GM19467 (cell line): ENCODE measurements around the gene AHNAK.
"Not testable (repeated sequence)": the region's sequence is repeated elsewhere in the genome, so short reads cannot be mapped to it uniquely, and the experiment has no call there.

Source experiments
- ATAC-seq: cut with Tn5 transposase; IDR thresholded peaks from one replicate; pipeline ENCODE4 v1.9.1; 2021; ENCODE audit warnings: mild to moderate bottlenecking, moderate library complexity; ENCODE audit not compliant: unreplicated experiment

Gene AHNAK

GRCh38 chr11:62534779-62535545 is 11.6 kb downstream of the AHNAK start:
- ATAC-seq, result no peak

DNA sequence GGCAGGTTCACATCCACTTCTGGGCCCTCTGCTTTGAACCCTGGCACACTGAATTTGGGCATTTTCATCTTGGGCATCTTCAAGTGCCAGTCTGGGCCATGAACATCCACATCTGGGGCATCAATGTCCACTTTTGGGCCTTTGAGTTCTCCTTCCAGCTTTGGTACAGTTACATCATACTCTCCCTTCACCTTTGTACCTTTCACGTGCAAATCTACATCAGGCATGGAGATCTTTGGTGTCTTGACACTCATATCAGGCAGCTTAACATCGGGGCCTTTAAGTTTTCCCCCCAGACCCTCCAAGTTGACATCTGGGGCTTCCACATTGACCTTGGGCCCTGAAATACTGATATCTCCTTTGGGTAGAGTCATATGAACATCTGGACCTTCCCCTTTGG is 14.5 kb downstream of the AHNAK start:
- no peak for ATAC-seq

DNA sequence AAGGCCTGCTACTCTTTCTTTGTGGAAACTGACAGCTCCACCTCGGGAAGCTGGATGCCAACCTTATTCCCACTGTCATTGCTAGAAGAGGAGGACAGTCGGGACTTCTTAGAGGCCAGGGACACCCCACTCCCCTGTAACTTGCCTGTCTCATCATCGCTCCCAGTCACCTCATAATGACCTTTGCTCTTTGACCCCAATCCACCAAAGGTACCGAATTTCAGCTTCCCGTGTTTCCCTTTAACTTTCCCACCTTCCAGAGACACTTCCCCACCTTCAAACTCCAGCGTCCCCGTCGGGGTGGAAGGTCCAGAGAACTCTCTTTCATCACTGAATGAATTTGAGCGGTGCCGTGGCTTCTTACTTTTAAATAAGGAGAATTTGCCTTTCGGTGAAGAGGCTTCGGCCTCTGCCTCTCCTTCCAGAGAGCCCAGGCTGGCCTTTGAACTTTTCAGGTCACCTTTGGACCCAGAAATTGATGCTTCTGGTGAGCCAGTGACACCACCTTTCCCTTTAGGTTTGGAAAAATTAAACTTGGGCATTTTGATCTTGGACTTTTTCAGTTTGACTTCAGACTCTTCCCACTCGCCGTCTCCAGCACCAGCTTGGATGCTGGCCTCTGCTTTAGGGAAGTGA is 29.8 kb downstream of the AHNAK start:
- ATAC-seq, result no peak

DNA sequence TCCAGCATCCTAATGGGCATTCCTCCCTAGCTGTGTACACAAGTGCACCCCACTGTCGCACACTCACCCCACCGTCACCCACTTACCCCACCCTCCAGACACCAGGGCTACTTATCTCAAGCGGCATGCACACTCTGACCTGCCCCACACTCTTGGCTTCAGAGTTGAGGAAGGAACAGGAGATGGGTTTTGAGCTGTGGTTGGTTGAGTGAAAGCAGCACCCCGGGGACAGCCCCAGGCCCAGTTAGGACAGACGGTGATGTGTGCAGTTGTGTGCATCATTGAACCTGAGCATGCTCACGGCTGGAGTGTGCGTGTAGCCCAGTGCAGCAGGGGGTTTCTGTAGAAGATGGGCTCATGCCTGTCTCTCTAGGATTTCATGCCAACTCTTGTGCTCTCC is 32.5 kb downstream of the AHNAK start:
- ATAC-seq, result no peak

- no peak for ATAC-seq
Measured at GRCh38 chr11:62513626-62514025, 33.0 kb downstream of the AHNAK start.

DNA sequence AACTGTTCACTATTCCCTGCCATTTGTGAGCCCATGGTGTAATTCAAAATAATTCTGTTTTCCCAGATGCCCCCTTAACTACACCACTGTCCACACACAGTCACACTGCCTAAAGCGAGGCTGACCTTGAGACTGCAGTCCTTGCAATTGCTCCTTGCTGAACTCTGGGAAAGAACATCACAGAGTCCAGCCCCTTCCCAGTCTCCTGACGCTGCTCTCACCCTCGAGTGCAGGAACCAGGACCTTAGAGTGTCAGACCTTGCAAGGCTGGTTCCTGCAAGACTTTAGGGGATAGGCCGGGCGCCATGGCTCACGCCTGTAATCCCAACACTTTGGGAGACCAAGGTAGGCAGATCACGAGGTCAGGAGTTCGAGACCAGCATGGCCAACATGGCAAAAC is 33.6 kb downstream of the AHNAK start:
- no peak for ATAC-seq

- no peak for ATAC-seq
Measured at GRCh38 chr11:62508336-62509058, 38.1 kb downstream of the AHNAK start.

DNA sequence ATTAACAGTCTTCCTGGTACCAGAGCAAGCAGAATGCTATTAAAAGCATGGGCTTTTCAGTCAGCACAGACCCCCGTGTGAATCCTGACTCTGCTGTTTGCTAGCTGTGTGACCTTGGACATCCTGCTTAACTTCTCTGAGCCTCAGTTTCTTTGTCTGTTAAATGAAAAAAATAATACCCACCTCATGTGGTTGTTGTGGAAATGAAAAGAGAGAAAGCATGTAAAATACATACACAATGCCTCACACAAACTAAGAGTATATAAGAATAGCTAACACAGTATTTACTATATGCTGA is 39.5 kb downstream of the AHNAK start:
- ATAC-seq, result no peak

- ATAC-seq, result no peak
Measured at GRCh38 chr11:62506413-62507124, 40.0 kb downstream of the AHNAK start.

GRCh38 chr11:62505440-62506091 is 41.0 kb downstream of the AHNAK start:
- ATAC-seq, result no peak

DNA sequence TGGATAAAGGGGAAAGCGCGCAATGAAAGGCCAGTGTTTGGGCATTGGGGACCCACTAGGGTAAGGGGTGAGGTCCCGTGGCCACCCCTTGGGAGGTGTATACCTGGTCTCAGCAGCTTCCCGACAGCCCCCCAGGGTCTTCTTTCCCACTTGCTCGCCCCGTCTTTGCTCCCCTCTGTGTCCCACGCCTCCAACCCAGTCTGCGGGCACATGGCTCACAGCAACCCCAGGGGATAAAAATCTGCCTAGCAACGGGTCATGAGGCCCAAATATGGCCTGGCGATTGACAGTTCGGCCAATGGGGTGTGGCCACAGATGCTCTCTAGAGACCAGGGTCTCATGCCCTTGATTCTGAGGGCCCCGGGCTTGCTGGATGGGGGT is 41.6 kb downstream of the AHNAK start:
- no peak for ATAC-seq

- ATAC-seq, result no peak
Measured at GRCh38 chr11:62504158-62504973, 42.2 kb downstream of the AHNAK start.

- ATAC-seq, result no peak
Measured at GRCh38 chr11:62502030-62502730, 44.4 kb downstream of the AHNAK start.

DNA sequence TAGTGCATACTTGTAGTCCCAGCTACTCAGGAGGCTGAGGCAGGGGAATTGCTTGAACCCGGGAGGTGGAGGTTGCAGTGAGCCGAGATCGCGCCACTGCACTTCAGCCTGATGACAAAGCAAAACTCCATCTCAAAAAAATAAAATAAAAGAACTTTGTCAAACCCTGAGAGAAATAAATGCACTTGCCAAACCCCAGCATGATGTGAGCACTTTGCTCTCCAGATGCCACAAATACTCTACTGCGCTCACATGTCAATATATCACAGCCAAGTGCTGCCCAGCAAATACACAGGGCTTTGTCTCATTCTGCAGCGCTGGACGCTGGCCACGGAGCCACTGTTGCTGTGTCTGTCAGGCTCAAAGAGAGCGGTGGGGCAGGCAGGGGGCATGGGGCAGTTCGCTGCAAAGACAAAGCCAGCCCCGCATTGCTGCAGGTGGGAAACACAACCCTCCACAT is 45.1 kb downstream of the AHNAK start:
- no peak for ATAC-seq

GRCh38 chr11:62500650-62501030 is 46.0 kb downstream of the AHNAK start:
- ATAC-seq, result no peak

DNA sequence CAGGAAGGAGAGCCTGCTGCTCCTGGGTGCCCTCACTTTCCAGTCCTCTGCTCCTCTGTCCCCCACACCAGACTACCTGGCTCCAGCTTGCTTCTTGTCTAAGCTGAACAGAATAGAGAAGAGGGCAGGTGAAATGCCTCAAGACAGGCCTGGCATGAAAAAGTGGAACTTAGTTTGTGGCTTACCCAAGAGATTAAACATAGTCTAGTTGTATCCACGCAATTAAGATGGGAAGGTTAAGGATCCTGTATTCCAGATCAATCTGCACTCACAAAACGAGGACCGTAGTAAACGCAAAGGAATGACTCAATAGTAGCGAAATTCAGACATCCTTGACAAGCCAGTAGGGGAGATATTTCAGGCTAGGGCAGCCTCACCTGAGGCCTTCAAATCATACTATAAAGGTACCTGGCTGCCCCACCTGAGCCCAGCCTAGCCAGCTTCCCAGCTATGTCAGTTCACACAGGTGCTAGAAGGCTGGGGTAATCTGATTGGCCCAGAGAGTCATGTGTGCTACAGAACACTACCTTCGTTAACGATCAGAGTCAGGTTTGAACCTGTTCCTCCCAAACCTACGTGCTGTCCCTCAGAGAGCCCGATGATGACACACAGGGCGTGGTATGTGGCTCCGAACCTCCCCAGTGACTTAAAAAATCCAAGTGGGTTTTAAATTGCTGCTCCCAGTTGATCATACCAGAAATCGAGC is 46.5 kb downstream of the AHNAK start:
- no peak for ATAC-seq

GRCh38 chr11:62499311-62499943 is 47.2 kb downstream of the AHNAK start:
- ATAC-seq, result not testable (repeated sequence)

GRCh38 chr11:62498492-62499286 is 47.9 kb downstream of the AHNAK start:
- ATAC-seq, result no peak
